PC-9 (cell line): Measurements from ENCODE around the gene SOCS1.

Experiments
- EZH2 ChIP-seq: fragments of 200-600 bp; sonication (generic); IDR thresholded peaks from 2 replicates; pipeline ENCODE4 v1.8.0; 2017; ENCODE audit warnings: antibody characterized with exemption, low read depth
- TF ChIP-seq, protein P1 (sequence below): fragments of 200-600 bp; sonication (generic); conservative IDR thresholded peaks from 2 replicates; pipeline ENCODE4 v1.6.1; 2017; ENCODE audit warnings: mixed run types, antibody characterized with exemption, mild to moderate bottlenecking, moderate library complexity

GRCh38 chr16:11215935-11216556, 40.0 kb downstream of the SOCS1 start:
- TF ChIP-seq, protein P1, sequence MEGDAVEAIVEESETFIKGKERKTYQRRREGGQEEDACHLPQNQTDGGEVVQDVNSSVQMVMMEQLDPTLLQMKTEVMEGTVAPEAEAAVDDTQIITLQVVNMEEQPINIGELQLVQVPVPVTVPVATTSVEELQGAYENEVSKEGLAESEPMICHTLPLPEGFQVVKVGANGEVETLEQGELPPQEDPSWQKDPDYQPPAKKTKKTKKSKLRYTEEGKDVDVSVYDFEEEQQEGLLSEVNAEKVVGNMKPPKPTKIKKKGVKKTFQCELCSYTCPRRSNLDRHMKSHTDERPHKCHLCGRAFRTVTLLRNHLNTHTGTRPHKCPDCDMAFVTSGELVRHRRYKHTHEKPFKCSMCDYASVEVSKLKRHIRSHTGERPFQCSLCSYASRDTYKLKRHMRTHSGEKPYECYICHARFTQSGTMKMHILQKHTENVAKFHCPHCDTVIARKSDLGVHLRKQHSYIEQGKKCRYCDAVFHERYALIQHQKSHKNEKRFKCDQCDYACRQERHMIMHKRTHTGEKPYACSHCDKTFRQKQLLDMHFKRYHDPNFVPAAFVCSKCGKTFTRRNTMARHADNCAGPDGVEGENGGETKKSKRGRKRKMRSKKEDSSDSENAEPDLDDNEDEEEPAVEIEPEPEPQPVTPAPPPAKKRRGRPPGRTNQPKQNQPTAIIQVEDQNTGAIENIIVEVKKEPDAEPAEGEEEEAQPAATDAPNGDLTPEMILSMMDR = no peak
- no peak for TF ChIP-seq EZH2
